GM18507 (cell line): ENCODE results near the gene SBNO2.
"Not testable (repeated sequence)": the region's sequence is repeated elsewhere in the genome, so short reads cannot be mapped to it uniquely, and the experiment has no call there.

Source experiments
- DNase-seq: peaks from one replicate; pipeline ENCODE4 v3.0.0; 2011; ENCODE audit warnings: low read depth; ENCODE audit not compliant: insufficient read length; ENCODE audit errors: extremely low spot score
- FAIRE-seq: peaks from 2 replicates; lab custom pipeline; 2011; peaks lifted over from hg19 to GRCh38; lab: Jason Lieb, UNC

The SBNO2 gene

DNA sequence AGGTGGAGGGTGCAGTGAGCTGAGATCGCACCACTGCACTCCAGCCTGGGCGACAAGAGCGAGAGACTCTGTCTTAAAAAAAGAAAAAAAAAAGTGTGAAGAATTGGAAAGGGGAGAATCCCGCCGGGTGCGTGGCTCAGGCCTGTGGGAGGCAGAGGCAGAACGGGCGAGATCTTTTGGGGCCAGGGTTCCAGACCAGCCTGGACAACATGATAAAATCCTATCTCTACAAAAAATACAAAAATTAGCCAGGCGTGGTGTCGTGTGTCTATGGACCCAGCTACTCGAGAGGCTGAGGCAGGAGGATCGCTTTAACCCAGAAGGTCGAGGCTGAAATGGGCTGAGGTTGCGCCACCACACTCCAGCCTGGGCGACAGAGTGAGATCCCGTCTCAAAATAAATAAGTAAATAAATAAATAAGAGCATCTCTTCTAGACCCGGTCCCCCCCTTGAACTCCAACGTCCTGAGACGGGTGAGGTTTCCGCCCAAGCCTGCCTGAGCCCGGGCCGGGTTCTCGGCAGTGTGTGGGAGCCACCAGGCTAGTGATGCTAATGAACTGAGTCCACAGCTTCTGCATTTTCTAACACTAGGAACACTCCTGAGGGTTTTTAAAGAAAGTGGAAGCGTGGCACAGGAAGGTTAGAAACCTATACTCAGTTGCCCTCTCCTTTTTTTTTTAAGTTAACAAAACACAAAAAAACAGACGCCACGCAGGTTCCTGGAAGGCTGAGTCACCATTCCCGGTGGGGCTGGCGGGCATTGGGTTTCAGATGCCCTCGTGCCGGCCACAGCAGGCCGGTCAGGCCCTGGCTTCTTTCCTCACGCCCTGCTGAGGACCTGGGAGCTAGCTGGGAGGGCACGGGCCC is 48.2 kb downstream of the SBNO2 start:
- no peak for FAIRE-seq
- no peak for DNase-seq

GRCh38 chr19:1123885-1124677 is 50.0 kb downstream of the SBNO2 start:
- DNase-seq (no peak), FAIRE-seq (no peak)

DNA sequence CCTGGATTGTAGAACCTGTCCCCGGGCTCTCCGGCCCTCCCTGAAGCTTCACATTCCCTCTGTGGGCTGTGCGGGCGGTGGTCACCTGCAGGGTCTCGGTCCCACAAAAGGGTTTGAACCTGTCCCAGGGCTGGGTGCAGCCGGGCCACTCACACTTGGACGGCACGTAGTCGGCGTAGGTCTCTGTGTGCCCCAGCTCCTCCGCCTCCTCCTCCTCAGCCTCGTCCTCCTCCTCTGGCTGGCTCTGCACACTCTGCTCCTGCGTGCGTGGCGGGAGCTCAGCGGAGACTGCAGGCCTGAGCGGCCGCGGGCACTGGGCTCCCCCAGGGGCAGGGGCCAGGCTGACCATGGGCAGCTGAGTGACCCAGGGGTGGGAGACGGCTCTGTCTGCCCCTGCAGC is 50.7 kb downstream of the SBNO2 start:
- no peak for DNase-seq
- no peak for FAIRE-seq

DNA sequence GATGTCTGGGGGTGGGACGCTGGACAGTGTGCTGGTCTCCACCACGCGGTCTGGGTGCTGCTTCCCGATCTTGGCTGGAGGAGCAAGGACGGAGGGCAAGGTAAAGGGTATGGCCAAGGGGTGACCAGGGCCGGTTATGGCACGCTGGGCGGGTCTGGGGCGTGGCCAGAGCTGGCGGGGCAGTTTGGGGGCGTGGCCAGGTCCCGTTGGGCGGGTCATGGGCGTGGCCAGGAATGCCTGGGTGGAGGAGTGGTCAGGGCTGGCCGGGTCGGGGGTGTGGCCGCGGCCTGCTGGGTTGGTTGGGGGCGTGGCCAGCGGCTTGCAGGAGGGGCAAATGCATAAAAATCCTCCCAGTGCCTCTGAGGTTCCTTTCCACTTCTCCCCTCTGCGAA is 51.1 kb downstream of the SBNO2 start:
- FAIRE-seq, result peak; percentile 88

GRCh38 chr19:1122021-1122971 is 51.8 kb downstream of the SBNO2 start:
- no peak for DNase-seq
- no peak for FAIRE-seq

More for the DNA sequence above, 51.1 kb downstream of the SBNO2 start:
- peak; percentile 87 for DNase-seq

DNA sequence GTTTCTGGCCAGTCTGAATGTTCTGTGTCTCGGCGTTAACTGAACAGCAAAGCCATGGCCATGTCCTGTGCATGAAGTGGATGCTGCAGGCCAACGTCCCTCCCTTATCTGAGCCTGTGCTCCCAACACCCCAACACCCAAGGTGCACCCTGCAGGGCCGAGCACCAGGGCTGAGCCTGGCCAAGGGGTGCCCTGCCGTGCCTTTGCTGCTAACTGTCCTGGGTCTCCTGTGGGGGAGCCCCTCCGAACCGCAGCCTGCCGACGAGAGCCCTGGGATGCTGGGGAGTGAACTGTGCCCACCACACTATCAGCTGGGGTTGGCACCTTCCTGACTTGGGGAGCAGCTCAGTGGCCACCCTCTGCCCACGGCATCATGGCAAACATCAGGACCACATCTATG is 52.7 kb downstream of the SBNO2 start:
- DNase-seq (no peak), FAIRE-seq (no peak)

DNA sequence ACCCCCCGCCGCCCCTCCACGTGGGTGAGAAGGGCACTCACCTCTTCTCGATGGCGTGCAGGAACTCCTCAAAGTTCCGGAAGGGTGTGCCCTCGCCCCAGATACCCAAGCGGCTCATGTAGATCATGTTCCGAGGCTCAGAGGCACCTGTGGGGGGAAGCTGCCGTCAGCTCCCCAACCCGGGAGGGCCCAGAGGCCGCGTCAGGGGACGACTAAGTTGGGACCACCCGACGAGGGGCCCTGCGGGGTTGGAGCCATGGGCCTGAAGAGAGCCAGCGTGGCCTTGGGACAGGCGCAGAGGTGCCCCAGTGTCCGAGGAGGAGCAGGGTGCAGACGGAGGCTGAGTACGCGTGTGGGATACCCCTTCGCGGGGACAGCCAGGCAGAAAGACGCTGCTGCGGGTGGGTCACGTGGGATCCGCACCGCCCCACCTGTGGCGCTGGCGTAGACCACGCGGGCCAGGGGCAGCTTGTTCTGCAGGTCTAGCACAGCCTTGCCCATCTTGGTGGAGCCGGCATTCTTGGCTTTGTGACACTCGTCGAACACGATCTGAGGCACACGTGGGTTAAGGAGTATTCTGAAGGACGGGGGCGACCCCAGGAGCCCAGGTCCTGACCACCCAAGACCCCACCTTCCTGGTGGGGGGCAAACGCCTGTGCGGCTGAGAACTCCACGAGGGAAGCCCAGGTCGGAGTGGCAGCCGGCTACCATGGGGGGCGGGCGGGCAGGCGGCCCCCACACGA is 54.4 kb downstream of the SBNO2 start:
- DNase-seq, result no peak
- FAIRE-seq, result no peak

- no peak for DNase-seq
These were observed 55.1 kb downstream of the SBNO2 start for GRCh38 chr19:1118999-1119398.

DNA sequence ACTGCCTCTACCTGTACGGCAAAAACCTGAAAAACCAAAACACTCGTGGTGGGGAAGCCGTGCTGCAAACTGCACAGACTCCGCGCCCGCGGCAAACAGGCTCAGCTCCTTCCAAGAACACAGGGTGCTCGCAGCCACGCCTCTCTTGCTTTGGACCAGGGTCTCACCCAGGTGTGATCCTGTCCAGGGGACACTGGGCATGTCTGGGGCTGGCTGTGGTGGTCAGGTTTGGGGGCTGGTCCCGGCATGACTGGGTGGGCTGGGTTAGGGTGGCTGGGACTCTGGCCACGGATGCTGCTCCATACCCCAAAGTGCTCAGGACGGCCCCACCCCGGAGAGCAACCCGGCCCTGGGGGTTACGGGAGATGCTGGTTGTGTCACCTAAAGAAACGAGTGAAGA is 56.4 kb downstream of the SBNO2 start:
- no peak for FAIRE-seq
- no peak for DNase-seq

More at GRCh38 chr19:1118999-1119398, 55.1 kb downstream of the SBNO2 start:
- FAIRE-seq, result no peak

DNA sequence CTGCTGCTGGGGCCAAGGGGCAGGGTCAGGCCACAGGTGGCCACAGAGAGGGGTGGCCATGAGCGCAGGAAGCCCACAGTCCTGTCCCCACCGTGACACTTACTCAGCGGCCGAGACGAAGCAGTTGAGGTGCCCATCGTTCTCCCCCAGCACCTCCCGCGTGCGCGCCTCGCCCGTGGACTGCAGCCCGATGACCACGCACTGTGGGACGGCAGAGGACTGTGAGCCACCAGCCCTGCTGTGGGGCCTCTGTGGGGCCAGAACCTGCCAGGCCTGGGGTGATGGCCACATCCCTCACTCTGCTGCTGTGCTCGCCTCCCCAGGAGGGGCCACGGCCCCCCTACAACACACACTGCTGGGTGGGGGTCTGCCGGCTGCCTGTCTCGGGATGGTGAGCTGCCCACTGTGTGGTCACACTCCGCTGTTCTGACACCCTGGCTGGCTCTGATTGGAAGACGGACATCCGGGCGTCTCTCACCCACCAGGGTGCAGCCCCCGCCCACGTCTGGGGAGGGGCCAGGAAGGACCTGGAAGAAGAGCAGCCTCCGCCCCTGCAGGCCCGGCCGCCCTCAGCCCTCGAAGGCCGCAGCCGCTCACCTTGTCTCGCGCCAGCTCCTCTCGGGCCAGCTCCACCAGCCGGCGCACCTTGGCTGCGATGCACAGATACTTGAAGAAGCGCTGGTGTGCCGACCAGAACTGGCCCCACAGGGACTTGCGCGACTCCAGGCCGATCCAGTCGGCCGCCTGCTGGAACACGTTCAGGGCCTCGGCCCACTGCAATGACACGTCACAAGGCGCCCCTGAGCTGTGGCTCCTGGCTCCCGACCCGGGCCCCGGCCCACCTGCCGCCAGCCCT is 57.1 kb downstream of the SBNO2 start:
- no peak for FAIRE-seq
- DNase-seq, result no peak

DNA sequence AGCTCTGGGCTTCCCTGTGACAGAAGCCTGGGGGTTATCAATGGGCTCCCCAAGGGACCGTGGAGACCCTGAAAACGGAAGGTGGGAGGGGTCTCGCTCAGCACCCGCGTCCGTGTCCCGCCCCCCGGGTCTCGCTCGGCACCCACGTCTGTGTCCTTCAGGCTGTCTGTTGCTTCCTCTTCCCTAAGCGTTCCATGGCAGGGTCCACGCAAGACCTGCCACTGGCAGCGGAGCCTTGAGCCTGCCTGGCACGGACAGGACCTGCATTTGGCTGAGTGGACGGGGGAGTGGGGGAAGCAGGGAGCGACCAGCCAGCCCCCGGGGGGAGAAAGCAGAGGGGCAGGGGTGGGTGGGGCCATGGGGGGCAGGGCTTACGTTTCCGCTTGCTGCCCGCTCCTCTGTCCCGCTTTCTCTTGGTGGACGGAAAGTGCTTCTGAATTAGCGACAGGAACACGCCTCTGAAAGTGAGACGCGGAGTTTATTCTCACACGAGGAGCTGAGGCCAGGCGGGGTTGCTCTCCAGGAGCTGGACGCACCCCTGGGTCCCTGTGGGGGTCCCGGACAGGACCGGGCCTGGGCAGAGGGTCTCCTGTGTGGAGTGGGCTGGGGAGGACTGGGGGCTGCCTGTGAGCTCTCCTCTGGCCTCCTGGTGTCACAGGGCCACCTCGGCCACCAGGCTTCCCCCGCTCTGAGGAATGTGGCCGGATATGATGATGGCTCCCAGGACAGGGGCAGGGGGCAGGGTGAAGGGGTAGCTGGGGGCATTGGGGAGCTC is 58.2 kb downstream of the SBNO2 start:
- DNase-seq (no peak), FAIRE-seq (no peak)

DNA sequence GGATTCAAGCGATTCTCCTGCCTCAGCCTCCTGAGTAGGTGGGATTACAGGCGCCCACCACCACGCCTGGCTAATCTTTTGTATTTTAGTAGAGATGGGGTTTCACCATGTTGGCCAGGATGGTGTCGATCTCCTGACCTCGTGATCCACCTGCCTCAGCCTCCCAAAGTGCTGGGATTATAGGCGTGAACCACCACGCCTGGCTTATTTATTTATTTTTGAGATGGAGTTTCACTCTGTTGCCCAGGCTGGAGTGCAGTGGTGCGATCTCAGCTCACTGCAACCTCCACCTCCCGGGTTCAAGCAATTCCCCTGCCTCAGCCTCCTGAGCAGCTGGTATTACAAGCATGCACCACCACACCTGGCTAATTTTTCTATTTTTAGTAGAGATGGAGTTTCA is 59.3 kb downstream of the SBNO2 start:
- not testable (repeated sequence) for DNase-seq, FAIRE-seq

GRCh38 chr19:1113986-1114483 is 60.0 kb downstream of the SBNO2 start:
- DNase-seq (no peak), FAIRE-seq (no peak)

DNA sequence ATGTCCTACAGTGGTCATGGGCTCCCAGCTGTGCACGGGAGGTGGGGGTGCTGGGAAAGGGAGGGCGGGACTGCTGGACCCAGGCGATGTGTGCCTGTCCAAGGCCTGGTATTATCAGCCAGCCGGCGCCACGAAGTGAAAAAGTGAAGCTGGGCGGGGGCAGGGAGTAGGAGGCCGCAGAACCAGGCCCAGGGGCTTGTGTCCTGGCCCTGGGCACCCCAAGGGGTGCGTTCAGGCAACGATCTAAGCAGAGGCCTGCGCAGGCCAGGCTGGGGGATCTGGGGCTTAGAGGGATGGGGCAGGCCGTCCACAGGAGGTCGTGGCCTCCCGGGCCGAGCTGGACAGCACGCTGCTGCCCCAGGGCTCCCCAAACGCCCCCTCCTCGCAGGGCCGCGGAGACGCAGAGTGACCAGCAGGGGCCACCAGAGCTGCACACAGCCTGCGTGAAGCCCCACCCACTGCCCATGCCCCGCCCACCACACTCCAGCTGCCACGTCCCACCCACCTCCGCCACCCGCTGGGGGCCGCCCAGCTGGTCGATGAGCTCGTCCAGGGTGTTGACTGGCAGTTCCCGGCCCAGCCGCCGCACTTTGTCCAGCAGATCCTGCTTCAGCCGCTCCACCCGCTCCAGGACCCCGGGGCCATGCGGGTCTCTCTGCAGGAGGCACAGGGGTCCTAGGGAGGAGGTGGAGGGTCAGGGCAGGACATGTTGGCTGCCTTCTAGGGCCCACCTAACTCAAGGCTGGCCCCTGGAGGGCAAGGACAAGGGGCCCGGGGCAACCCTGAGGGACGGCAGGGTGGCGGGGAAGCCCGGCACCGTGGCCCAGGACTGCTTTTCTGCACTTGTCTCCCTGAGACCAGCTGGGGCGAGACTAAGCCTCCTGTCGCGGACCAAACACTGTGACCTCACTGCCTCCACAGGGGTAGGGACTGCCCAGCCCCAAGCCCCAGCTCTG is 60.8 kb downstream of the SBNO2 start:
- FAIRE-seq (peak; percentile 77), DNase-seq (peak; percentile 93)

DNA sequence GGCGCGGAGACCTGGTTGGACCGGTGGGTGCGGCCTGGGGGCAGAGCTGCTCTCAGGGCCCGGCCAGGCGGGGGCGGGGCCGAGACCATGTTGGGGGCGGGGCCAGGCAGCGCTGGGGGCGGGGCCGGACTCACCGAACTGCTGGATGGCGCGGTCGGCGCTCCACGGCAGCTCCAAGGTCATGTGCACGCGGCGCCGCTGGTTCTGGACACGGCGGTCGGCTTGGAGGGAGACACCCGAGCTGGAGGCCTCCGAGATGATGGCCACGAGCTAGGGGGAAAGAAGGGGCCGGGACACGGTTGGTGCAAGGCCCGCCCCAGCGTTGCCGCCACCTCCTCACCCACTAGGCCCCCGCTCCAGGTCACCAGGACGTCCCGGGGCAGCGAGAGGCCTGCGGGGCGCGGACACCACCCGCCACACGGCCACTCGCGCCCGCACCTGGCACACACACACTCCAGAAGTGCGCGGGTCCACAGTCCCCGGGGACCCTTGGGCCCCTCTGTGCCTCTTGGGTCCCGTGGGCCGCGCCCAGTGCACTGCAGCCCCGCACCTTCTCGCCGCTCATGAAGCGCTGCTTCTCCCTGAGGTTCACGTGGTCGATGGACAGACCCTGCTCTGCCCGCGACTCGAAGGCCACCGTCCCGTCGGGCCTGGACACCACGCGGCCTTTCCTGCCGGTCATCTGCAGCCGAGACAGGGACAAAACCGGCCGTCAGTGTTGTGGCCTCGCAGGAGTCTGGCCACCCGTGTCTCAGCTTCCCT is 61.6 kb downstream of the SBNO2 start:
- DNase-seq, result no peak

More for the DNA sequence above, 61.6 kb downstream of the SBNO2 start:
- FAIRE-seq, result no peak
